Stimulated activated CD4-positive, alpha-beta T cell treated with anti-CD3 and anti-CD28 coated beads, TNF-alpha, amount 100 ng/mL, for 1 hour (primary cell): ENCODE results near the gene CFAP300.
A peak's percentile ranks its signal among the peaks of the same experiment; 100 is the strongest.

Experiments
- DNase-seq, 3 donors: peaks; one replicate each; pipeline ENCODE4 v3.0.0-alpha.2; 2020; ENCODE audit warnings: low read depth in 3 of 3, low spot score in 1 of 3

CFAP300 gene

DNA sequence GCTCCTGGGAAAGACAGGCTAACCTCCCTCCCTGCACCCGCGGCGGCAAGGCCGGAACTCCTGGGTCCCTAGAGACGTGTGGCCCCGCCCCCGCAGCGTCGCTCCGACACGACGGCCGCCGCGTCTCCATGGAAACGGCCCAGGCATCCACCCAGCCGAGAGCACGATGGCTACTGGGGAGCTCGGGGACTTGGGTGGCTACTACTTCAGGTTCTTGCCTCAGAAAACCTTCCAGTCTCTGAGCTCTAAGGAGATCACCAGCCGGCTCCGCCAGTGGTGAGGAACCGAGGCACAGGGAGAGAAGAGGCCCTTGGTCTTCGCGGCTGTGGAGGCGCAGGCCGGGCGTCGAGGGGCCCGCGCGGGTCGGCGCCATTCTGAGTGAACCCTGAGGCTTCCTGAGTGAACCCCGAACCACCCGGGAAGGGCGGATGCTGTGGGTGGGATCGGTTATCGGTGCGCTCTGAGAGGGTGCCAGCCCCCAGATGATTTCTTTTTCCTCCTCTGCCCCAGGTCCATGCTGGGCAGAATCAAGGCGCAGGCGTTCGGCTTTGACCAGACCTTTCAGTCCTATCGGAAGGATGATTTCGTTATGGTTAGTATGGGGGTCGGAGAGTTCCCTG, at the start of gene CFAP300:
Gene CFAP300, plus strand, starts transcription at position 133 of the 620 bp plus-strand sequence. Its CDS starts 34 bp downstream, at position 167.
- DNase-seq: peak in 1 of 3 donors; percentile 4

GRCh38 chr11:102001657-102002338, 45.4 kb upstream of the CFAP300 start:
- no peak for DNase-seq

DNA sequence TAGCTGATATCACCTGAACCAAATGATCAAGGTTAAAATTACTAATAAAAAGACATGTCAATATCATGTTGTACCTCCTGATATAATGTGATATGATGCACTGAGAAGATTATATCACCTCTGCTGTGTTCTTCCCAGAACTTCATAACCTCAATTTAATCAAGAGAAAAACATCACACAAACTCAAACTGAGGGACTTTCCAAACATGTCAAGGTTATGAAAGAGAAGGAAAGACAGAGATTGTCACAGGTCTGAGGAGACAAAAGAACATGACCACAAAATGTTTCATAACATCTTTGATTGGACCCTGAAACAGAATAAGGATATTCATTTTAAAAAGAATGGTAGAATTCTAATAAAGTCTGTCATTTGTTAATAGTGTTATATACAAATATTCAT, 43.0 kb upstream of the CFAP300 start:
- DNase-seq: no peak

DNA sequence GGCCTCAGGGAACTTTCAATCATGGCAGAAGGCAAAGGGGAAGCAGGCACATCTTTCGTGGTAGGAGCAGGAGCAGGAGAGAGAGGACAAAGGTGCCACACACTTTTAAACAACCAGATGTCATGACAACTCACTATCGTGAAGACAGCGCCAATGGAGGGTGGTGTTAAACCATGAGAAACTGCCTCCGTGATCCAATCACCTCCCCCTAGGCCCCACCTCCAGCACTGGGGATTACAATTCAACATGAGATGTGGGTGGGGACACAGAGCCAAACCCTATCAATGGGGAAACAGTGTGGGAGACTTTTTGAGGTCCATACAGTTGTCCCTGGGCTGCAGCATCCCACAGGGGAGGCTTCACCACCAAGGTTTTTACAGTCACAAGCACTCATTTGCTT, 41.9 kb upstream of the CFAP300 start:
- no peak for DNase-seq

DNA sequence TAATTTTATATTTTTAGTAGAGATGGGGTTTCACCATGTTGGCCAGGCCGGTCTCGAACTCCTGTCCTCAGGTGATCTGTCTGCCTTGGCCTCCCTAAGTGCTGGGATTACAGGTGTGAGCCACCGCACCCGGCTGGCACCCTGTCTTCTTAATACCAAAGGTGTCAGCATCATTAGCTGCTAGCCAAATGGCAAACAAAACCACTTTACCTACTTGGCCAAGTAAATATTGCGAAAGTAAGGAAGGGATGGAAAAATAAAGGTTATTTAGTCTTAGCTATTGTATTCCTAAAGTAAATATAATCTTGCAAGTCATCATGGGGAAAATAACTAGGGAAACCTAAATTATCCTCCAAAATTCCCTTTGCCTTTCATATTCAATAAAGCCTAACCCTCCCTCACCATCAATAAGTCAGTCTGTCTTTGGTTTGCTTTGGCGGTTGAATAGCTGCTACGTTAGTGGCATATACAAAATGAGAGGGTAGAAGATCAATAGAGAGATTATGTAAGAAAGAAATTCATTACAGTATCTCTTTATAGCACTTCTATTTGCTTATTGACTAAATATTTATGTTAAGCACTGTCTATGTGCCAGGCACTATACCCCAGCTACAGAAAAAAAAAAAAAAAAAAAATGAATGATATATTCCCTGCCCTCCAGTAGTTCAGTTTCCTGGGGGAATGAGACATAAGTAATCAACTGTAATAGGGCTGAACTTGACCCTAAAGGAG, 40.2 kb upstream of the CFAP300 start:
- no peak for DNase-seq

- no peak for DNase-seq
Observed at GRCh38 chr11:102007567-102008437, 39.4 kb upstream of the CFAP300 start.

GRCh38 chr11:102010776-102011494, 36.3 kb upstream of the CFAP300 start:
- DNase-seq: no peak

GRCh38 chr11:102012946-102013345, 34.3 kb upstream of the CFAP300 start:
- no peak for DNase-seq

DNA sequence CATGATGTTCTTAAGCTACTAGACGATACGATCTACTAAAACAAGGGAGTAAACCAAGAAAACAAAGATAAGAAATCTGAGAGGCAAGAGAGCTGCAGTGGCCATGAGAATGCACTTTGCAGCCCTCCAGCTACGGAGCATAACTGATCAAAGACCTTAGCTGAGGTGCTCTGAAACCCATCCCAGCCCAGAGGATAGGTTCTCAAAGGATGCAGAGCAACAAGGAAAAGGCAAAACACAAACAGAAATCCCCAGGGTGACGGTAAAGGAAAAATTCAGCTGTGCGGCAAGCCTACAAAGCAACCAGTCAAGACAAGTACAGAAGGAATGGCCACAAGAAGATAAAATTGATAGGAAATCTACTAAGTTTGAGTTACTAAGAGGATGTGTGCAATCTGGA, 32.5 kb upstream of the CFAP300 start:
- no peak for DNase-seq

DNA sequence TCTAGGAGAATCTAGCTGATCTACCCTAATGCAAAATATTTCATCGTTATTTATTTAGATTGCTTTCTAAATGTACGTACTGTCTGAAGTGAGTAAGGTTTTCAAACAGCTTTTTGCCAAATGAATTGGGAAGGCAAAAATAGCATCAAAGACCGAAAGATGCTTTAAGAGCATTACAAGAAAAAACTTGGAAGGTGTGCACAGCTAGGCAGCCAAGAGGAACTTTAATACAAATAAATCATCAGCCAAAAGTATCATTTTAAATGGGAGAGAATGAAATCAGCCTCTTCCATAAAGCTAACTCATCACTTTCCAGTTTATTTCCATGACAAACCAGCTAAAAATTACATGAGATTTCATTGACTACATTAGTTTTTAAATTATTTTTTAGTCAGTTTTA, 30.2 kb upstream of the CFAP300 start:
- no peak for DNase-seq

DNA sequence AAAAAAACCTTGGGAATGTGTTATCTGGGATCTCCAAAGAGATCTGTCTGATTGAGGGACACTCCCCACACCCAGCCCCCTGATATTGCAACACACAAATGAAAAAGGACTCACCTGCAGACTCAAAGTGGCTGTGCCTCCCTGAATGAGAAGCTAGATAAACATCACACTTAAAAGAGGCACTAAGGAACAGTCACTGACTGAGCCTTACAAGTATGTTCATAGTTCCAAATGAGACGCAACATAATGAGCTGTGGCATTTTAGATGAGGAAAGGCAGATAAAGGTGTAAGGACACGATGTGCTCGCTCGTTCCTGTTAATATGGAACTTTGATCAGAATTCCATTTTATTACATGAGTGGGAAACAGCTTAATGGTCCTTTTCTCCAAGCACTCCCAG, 21.0 kb upstream of the CFAP300 start:
- no peak for DNase-seq

DNA sequence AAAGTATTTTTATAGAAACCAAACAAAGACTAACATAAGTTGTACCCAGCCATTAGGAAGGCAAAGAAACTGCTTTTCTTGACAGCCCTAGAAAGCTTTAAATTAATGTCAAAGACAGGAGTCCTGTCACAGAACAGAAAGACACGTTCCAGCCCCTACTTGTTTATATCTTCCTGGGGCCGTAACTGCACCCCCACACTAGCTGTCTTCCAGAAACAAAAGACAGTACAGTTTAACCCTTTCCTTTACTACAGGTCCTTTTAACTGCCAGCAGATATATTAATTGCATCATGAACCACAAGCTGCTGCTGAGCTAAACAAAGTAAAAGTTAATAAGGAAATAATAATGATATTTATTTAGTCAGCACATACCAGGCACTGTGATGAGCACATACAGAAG, 20.3 kb upstream of the CFAP300 start:
- no peak for DNase-seq

DNA sequence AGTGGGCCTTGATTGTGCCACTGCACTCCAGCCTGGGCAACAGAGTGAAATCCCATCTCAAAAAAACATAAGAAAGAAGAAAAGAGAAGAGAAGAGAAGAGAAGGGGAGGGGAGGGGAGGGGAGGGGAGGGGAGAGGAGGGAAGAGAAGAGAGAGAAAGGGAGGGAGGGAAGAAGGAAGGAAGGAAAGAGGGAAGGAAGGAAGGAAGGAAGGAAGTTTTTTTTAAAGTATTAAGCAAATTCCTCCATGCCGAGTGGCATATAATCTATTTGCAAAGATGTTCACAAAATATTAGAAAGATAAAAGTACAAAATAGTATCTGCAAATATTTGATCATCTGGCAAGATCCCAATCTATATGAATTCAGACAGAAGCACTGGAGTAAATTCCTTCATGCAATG, 10.5 kb upstream of the CFAP300 start:
- DNase-seq: no peak

DNA sequence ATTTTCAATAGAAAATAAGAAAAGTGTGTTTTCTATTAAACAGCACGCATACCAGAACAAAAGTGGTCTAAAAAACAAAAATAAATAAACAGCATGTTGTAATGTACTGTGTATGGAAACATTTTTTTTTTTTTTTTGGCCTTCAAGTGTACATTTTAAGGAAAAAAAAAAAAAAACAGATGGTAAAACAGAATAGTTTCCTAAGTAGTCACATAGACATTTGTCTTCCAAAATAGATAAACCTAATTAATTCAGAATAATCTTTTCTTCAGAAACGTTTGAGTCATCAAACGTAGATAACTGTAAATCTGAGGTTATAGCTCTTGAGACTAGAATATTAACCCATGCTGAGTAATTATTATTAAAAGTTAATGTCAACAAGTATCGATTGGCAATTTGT, 396 bp upstream of the CFAP300 start:
- DNase-seq: no peak

- DNase-seq: no peak
Observed at GRCh38 chr11:102050927-102051575, 3.8 kb downstream of the CFAP300 start.

- no peak for DNase-seq
Observed at GRCh38 chr11:102061276-102061675, 14.0 kb downstream of the CFAP300 start.

GRCh38 chr11:102062106-102062505, 14.9 kb downstream of the CFAP300 start:
- DNase-seq: no peak

- no peak for DNase-seq
Observed at GRCh38 chr11:102064316-102064715, 17.1 kb downstream of the CFAP300 start.

DNA sequence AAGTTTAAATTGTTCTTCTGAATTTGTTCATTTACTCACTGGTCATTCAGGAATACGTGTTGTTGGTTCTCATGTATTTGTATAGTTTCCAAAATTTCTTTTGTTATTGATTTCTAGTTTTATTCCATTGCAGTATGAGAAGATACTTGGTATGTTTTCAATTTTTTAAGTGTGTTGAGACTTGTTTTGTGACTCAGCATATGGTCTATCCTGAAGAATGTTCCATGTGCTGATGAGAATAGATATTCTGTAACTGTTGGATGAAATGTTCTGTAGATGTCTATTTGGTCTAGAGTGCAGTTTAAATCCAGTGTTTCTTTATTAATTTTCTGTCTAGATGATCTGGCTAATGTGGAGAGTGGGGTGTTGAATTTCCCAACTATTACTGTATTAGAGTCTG, 23.5 kb downstream of the CFAP300 start:
- no peak for DNase-seq
